SKM-1 treated with dmso at 0.1 percent for 144 hours (cell line): Measurements from ENCODE around the gene CD2BP2.
"Not testable (repeated sequence)": the region's sequence is repeated elsewhere in the genome, so short reads cannot be mapped to it uniquely, and the experiment has no call there.

Experiments used
- DNase-seq: peaks from one replicate; lab custom pipeline; 2025; ENCODE audit not compliant: unreplicated experiment; lab: John Stamatoyannopoulos, UW

Gene CD2BP2

DNA sequence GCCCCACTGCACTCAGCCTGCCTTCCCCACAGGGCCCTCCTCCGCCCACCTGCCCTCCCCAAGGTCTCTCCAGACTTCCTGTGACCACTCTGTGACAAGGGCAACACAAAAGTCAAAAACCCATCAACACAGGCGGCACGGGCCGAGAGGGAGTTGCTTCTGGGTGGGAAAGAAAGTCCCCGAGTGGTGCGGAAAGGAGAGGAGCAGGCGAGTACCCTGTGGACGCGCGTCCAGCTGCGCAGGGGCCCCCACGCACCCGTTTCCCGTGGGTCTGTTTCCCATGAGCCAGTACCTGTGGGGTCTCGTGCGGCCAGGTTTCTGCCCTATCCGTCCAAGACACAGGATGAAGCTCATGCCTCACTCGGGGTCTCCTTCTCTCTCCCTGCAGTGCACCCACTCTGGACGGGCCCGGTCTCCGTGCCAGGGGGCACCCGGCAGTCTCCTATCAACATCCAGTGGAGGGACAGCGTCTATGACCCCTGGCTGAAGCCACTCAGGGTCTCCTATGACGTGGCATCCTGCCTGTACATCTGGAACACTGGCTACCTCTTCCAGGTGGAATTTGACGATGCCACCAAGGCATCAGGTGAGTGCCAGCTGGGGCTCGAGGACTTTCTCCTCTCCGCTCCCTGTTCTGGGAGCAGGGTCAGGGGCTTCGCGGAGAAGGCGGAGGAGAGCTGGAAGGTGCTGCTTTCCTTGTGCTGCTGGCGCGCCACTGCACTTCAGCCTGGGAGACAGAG, 12.2 kb downstream of the CD2BP2 start:
- DNase-seq, result no peak

DNA sequence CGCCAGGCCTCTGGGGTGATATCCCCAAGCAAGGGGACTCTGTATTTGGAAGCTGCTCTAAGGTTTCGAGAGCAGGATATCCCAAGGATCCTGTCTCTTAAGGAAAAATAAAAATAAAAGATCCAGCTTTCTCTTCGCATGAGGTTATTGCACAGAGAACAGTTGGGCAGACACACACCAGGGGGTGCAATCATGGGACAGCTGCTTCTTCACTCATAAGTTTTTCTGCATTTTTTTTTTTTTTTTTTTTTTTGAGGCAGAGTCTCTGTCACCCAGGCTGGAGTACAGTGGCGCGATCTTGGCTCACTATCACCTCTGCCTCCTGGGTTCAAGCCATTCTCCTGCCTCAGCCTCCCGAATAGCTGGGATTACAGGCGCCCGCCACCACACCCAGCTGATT, 13.1 kb downstream of the CD2BP2 start:
- DNase-seq, result not testable (repeated sequence)

DNA sequence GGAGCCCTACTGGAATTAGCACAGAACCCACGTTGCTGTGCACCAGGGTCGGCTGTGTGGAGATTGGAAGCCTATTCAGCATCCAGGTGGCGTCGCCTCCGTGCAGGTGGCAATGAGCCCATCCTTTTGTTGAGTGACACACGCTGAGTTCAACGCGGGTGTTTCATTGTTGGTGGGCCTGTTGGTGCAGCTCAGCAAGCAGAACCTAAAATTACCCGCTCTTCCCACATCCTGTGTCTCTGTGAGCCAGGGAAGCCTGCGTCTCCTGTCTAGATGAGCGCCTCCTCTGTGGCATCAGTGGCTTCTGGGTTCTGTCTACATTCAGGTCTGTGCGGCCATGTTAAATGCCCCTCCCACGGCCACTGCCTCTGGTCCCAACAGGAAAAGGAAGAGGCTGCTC, 14.5 kb downstream of the CD2BP2 start:
- DNase-seq, result no peak

DNA sequence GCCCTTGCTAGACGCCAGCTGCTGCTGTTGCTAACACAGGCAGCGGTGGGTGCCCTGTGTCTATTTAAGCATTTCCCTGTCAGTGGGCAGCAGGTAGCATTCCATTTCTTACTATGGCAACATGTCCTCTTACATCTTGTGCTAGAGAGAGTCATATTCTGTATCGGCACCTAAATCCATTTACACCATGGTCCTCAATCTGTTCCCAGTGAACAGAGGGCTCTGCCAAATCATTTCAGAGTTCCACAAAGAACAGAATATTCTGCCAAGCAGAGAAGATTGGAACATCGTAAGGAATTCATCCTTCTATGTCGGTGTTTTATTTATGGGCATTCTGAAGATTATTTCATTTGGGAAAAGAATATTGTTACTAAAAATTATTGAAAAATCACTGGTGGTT, 16.4 kb downstream of the CD2BP2 start:
- not testable (repeated sequence) for DNase-seq

DNA sequence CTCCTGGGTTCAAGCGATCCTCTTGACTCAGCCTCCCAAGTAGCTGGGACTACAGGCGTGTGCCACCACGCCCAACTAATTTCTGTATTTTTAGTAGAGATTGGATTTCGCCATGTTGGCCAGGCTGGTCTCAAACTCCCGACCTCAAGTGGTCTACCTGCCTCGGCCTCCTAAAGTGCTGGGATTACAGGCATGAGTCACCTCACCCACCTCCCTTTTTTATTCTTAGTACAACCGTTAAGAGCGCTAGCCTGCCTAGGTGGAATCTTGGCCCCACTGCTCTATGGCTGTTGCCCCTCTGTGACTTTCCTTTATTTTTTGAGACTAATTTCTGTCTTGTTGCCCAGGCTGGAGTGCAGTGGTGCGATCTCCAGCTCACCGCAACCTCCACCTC, 17.1 kb downstream of the CD2BP2 start:
- DNase-seq, result not testable (repeated sequence)

DNA sequence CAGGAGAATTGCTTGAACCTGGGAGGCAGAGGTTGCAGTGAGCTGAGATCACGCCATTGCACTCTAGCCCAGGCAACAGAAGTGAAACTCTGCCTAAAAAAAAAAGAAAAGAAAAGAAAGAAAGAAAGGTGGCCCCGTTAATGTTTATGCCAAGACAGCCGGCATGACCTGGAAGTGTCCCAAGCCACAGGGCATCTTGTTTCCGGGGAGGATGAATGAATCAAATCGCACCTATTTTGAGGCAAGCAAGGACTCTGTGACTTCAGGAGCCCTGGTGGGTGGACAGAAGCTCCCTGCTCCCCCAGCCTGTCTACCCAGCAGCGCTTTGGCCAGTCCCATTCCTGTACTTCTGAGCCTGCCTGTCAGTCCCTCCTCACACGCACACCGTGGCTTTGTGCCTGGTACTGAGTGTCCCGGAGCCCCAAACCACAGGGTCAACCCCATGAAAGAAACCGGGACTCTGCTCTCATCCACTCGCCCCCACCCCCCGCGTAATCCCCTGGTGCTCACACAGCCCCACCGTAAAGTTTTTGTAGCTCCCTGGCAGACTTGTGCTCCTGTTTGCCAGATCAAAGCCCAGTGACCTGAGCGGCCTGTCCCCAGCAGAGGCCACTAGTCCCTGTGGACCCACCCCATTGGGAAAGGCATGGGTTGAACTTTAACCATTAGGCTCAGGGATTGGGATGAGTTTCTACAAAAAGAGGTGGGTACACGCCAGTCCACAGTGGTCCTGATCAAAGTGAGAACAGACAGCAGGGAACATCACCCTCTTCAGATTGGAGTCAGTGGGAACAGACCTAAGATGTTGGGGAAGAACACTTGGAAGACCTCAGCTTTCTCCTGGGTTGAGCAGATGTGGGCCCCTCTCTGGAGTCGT, 19.3 kb downstream of the CD2BP2 start:
- DNase-seq, result no peak

DNA sequence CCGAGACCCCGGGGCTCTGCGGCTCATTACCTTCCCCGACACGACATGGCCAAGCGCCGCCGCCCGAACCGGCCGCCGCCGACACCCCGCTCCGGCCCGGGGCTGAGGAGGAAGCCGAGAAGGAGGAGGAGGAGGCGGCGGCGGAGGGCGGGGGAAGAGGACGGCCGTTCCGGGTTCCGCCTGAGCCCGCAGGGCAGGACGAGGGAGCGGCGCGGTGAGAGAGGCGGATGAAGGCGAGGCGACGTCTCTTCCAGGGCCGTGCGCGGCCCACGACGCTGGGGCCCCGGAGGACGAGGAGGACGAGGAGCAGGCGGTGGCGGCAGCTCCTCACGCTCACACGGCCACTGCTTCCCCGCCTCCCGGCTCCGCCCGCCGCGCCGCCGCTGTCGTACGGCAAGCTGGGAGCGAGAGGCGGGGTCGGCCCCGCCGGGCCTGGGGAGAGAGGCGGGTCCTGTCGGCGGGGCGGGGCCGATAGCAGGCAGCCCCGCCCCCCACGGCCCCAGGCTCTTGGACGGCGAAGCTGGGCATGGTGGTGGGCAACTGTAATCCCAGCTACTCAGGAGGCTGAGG, 20.0 kb downstream of the CD2BP2 start:
- peak; percentile 60 for DNase-seq

DNA sequence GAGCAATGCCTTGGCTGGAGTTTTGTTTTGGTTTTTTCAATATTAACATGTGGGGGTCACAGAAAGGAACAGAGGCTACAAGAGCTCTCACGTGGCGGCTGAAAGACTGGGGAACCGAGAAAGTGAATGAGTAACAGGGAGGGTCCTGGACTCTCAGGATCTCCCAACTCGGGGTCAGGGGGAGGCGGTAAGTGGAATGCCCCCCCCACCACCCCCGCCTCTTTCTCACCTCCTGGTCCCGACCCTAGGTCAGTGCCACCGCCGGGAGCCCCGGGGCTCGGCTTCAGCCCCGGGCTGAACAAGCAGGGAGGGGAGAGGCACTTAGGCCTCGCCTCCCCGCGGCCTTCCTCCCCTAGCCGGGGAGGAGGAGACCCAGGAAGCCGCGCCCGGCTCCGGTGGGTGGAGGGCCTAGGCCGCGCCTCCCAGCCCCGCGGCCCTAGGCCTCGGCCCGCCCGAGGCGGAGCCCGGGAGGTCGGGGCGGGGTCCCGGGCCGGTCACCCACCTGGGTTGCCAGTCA, 20.6 kb downstream of the CD2BP2 start:
- not testable (repeated sequence) for DNase-seq

DNA sequence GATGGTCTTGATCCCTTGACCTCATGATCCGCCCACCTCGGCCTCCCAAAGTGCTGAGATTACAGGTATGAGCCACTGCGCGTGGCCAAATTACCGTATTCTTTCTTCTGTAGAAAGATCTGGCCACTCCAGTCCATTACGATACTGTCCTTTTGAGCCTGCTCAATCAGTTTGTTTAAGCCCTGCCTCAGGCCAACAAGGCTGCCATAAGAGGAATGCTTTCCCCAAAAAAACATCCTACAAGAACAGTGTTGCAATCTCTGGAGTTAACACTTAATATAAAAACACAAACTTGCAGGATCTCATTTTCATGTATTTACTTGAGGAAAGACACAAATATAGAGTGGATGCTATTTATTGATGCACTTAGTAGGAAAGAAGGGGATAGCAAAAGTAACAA, 30.9 kb downstream of the CD2BP2 start:
- not testable (repeated sequence) for DNase-seq

DNA sequence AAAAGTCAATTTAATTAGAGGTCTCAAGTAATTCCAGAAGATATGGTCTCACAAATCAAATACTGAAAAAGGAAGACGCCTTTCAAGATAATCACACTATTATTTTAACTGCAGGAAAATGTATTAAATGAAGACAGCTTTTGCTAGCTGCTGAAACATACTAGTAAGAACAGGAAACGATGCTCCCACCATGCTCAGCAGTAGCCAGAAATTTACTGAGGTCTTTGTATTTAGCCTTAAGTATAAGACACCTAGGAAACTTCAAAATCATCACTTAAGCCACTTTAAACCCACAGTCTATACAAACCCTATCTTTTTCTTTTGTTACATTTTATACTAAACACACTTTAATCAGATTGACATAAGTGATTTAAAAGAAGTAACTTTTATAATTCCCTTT, 36.5 kb downstream of the CD2BP2 start:
- not testable (repeated sequence) for DNase-seq

DNA sequence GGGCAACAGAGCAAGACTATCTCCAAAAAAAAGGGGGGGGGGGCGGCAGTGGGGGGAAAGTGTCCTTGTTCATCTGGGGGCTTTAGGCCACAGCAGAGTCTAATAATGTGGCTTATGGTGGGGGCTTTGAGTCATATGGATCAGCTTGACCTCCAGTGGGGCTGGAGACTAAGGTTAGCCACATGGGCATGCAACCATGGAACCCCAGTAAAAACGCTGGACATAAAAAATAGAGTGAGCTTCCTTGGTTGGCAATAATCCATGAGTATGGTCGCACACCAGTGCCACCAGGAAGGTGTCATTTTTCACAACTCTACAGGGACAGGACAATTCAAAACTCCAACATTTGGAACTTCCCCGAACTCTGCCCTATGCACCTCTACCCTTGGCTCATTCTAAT, 44.2 kb downstream of the CD2BP2 start:
- not testable (repeated sequence) for DNase-seq

DNA sequence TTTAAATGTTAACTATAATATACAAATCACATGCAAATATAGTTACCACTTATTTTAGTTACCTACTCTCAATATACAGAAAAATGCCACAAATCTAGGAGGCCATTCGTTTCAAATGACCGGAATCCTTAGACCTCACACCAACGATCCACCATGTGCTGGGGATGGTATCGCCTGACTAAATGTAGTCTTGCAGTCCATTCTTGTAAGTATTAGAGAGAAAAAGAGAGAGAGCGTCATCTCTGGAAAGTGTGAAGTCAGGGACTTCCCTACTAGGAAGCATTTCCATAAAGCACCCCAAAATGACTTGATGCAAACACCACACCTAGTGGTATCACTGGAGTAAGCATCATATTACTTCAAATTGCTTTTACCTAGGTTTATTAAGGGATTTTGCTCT, 45.9 kb downstream of the CD2BP2 start:
- DNase-seq, result not testable (repeated sequence)
